Measurements from ENCODE around the gene PHF10.

The PHF10 gene

GRCh38 chr6:169707772-169708171, 16.5 kb downstream of the PHF10 start:
- TF ChIP-seq FOXP2 (optimal IDR thresholded peaks at IDR 0.05; ENCODE audit: borderline replicate concordance, extremely low read depth, extremely low read length, insufficient read depth) (no peak), POLR2AphosphoS5 (IDR thresholded peaks at IDR 0.05; ENCODE audit: low read depth, low read length) (no peak), REST (IDR thresholded peaks at IDR 0.05; ENCODE audit: insufficient read depth in 1 of 2, low read depth in 2 of 2, low read length in 2 of 2) (no peak), SIN3A (IDR thresholded peaks at IDR 0.05; ENCODE audit: borderline replicate concordance, insufficient read depth, low read length) (no peak), TAF1 (IDR thresholded peaks at IDR 0.05; ENCODE audit: borderline replicate concordance, insufficient read depth, low read length) (no peak)

- TF ChIP-seq FOXP2 (optimal IDR thresholded peaks at IDR 0.05; ENCODE audit: borderline replicate concordance, extremely low read depth, extremely low read length, insufficient read depth) (no peak), POLR2AphosphoS5 (IDR thresholded peaks at IDR 0.05; ENCODE audit: low read depth, low read length) (no peak), SIN3A (IDR thresholded peaks at IDR 0.05; ENCODE audit: borderline replicate concordance, insufficient read depth, low read length) (no peak), REST (IDR thresholded peaks at IDR 0.05; ENCODE audit: insufficient read depth in 1 of 2, low read depth in 2 of 2, low read length in 2 of 2) (no peak), TAF1 (IDR thresholded peaks at IDR 0.05; ENCODE audit: borderline replicate concordance, insufficient read depth, low read length) (no peak)
Observed at GRCh38 chr6:169702840-169703246, 21.5 kb downstream of the PHF10 start.

- TF ChIP-seq SIN3A (IDR thresholded peaks at IDR 0.05; ENCODE audit: borderline replicate concordance, insufficient read depth, low read length) (peak; percentile 94), REST (IDR thresholded peaks at IDR 0.05; ENCODE audit: insufficient read depth in 1 of 2, low read depth in 2 of 2, low read length in 2 of 2) (peak in 1 of 2 experiments; percentile 42; a peak in 3 of 4 replicates), POLR2AphosphoS5 (IDR thresholded peaks at IDR 0.05; ENCODE audit: low read depth, low read length) (peak; percentile 83; the same call in 1 of the 2 replicates), TAF1 (IDR thresholded peaks at IDR 0.05; ENCODE audit: borderline replicate concordance, insufficient read depth, low read length) (peak; percentile 92; the same call in 1 of the 2 replicates), FOXP2 (optimal IDR thresholded peaks at IDR 0.05; ENCODE audit: borderline replicate concordance, extremely low read depth, extremely low read length, insufficient read depth) (peak; percentile 10)
Observed at GRCh38 chr6:169701954-169702839, 22.1 kb downstream of the PHF10 start, which contains the start of the genes C6orf120 and WDR27. C6orf120 (plus strand) TSS chr6:169702126; CDS start chr6:169702460, 334 bp downstream. WDR27 (minus strand) TSS chr6:169702029; CDS start chr6:169689005, 13,024 bp downstream.

- TF ChIP-seq REST (IDR thresholded peaks at IDR 0.05; ENCODE audit: insufficient read depth in 1 of 2, low read depth in 2 of 2, low read length in 2 of 2) (no peak), POLR2AphosphoS5 (IDR thresholded peaks at IDR 0.05; ENCODE audit: low read depth, low read length) (no peak), TAF1 (IDR thresholded peaks at IDR 0.05; ENCODE audit: borderline replicate concordance, insufficient read depth, low read length) (no peak), FOXP2 (optimal IDR thresholded peaks at IDR 0.05; ENCODE audit: borderline replicate concordance, extremely low read depth, extremely low read length, insufficient read depth) (no peak)
Observed at GRCh38 chr6:169701311-169701953, 22.9 kb downstream of the PHF10 start.
